ENCODE measurements around the gene INSC. TPM values are rescaled to one million over a fixed set of nuclear protein-coding genes. Genes with fewer than 3 reads are reported as not detected.

Gene INSC
- total RNA-seq, 1 donor from 2014 or later, result 0.23 TPM

DNA sequence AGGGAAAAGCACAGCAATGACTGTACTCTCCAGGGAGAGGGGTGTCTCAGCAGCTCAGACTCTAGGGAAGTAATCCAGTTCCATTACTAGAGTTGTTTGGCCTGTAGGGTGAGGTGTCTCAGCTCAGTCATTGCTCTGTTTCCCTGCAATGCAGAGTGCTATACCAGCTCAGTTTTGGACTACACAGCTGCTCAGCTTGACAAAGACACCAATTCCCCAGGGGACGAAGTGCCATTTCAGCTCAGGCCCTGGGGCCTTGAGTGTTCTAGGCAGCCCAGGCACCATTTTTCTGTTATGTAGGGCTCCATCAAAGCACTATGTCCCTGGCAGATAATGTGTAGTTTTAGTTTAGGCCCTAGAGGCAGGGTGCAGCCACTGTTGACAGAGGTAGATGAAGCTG, 23.1 kb upstream of the INSC start:
- H3K9me3 Mint-ChIP-seq (ENCODE audit: unreplicated experiment), result no peaks in the 10 kb centered on the region
- DNase-seq (ENCODE audit: low spot score), result no peak
- no peaks in the 10 kb centered on the region for H3K36me3 Mint-ChIP-seq (ENCODE audit: low read depth, unreplicated experiment)
- H3K4me3 Mint-ChIP-seq (ENCODE audit: unreplicated experiment), result no peak overlapping the region
- no peaks in the 10 kb centered on the region for H3K4me1 Mint-ChIP-seq (ENCODE audit: unreplicated experiment)
- H3K27me3 Mint-ChIP-seq (ENCODE audit: unreplicated experiment), result peaks cover 2% of the 10 kb centered on the region
- no peak overlapping the region for H3K27ac Mint-ChIP-seq (ENCODE audit: unreplicated experiment)
- TF ChIP-seq, protein P1, sequence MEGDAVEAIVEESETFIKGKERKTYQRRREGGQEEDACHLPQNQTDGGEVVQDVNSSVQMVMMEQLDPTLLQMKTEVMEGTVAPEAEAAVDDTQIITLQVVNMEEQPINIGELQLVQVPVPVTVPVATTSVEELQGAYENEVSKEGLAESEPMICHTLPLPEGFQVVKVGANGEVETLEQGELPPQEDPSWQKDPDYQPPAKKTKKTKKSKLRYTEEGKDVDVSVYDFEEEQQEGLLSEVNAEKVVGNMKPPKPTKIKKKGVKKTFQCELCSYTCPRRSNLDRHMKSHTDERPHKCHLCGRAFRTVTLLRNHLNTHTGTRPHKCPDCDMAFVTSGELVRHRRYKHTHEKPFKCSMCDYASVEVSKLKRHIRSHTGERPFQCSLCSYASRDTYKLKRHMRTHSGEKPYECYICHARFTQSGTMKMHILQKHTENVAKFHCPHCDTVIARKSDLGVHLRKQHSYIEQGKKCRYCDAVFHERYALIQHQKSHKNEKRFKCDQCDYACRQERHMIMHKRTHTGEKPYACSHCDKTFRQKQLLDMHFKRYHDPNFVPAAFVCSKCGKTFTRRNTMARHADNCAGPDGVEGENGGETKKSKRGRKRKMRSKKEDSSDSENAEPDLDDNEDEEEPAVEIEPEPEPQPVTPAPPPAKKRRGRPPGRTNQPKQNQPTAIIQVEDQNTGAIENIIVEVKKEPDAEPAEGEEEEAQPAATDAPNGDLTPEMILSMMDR (IDR thresholded peaks at IDR 0.05; ENCODE audit: unreplicated experiment), result no peak

DNA sequence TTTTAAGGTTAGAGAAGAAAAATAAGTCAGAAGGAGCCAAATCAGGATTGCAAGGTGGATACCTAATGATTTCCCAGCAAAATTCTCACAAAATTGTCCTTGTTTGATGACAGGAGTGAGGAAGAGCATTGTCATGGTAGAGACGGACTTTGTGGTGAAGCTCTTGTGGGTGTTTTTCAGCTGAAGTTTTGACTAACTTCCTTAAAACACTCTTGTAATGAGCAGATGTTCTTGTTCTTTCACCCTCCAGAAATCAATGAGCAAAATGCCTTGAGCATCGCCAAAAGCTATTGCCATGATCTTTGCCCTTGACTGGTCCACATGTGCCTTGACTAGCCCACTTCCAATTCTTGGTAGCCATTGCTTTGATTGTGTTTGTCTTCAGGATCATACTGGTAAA, 21.3 kb upstream of the INSC start:
- Mint-ChIP-seq H3K27me3 (ENCODE audit: unreplicated experiment) (peaks cover 2% of the 10 kb centered on the region), H3K27ac (ENCODE audit: unreplicated experiment) (no peak overlapping the region), H3K36me3 (ENCODE audit: low read depth, unreplicated experiment) (no peaks in the 10 kb centered on the region), H3K9me3 (ENCODE audit: unreplicated experiment) (no peaks in the 10 kb centered on the region), H3K4me3 (ENCODE audit: unreplicated experiment) (no peak overlapping the region), H3K4me1 (ENCODE audit: unreplicated experiment) (no peaks in the 10 kb centered on the region)
- DNase-seq (ENCODE audit: low spot score), result no peak
- TF ChIP-seq, protein P1 (IDR thresholded peaks at IDR 0.05; ENCODE audit: unreplicated experiment), result no peak

DNA sequence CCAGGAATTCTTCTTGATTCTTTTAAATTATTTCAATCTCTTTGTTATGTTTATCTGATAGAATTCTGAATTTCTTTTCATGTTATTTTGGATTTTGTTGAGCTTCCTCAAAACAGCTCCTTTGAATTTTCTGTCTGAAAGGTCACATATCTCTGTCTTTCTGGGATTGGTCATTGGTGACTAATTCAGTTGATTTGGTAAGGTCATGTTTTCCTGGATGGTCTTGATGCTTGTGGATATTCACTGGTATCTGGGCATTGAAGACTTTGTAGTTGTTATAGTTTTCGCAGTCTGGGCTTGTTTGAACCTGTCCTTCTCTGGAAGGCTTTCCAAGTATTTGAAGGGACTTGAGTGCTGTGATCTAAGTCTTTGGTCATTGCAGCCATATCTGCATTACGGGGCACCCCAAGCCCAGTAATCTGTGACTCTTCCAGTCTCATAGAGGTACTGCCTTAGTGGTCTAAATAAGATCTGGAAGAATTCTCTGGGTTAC, 18.9 kb upstream of the INSC start:
- no peaks in the 10 kb centered on the region for H3K9me3 Mint-ChIP-seq (ENCODE audit: unreplicated experiment)
- H3K36me3 Mint-ChIP-seq (ENCODE audit: low read depth, unreplicated experiment), result no peaks in the 10 kb centered on the region
- no peak overlapping the region for H3K4me3 Mint-ChIP-seq (ENCODE audit: unreplicated experiment)
- DNase-seq (ENCODE audit: low spot score), result no peak
- H3K27me3 Mint-ChIP-seq (ENCODE audit: unreplicated experiment), result no peaks in the 10 kb centered on the region
- H3K4me1 Mint-ChIP-seq (ENCODE audit: unreplicated experiment), result no peaks in the 10 kb centered on the region
- H3K27ac Mint-ChIP-seq (ENCODE audit: unreplicated experiment), result no peak overlapping the region
- TF ChIP-seq, protein P1 (IDR thresholded peaks at IDR 0.05; ENCODE audit: unreplicated experiment), result no peak

DNA sequence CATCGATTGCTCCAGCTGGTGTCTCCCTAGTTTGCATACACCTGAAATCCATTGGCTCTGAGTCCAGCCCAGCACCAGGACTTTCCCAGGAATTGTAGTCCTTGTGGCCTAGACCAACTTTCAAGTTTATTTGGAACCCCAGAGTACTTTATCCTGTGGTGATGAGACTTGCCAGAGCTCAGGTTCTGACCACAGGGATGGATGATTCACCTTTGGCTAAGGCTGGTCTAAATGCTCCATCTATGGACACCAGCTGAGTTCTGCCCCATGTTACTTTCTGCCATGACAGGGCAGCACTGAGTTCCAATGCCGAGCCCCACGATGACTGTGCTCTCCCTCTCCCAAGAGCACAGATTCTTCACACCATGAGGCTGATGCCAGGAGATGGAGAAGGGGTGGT, 17.3 kb upstream of the INSC start:
- Mint-ChIP-seq H3K27me3 (ENCODE audit: unreplicated experiment) (peaks cover 3% of the 10 kb centered on the region), H3K27ac (ENCODE audit: unreplicated experiment) (no peak overlapping the region), H3K4me1 (ENCODE audit: unreplicated experiment) (no peaks in the 10 kb centered on the region), H3K9me3 (ENCODE audit: unreplicated experiment) (no peaks in the 10 kb centered on the region), H3K4me3 (ENCODE audit: unreplicated experiment) (no peak overlapping the region), H3K36me3 (ENCODE audit: low read depth, unreplicated experiment) (no peaks in the 10 kb centered on the region)
- TF ChIP-seq, protein P1 (IDR thresholded peaks at IDR 0.05; ENCODE audit: unreplicated experiment), result no peak
- no peak for DNase-seq (ENCODE audit: low spot score)

DNA sequence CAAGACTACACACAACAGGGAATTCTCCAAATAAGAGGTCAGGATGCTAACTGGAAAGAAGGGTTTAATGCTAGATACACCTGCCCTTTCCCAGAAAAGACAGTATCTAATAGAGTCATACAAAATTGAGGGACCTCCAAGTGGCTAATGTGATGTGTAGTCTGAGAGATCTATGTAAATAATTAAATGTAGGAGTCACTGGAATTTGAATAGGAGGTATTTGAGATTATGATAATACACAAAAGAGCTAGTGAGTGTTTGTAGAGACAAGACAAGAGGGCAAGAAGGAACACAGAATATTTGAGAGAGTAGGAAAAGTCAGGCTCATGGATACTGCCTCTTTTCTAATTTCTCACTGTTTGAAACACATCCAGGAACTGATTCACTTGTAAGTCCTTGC, 15.5 kb upstream of the INSC start:
- H3K9me3 Mint-ChIP-seq (ENCODE audit: unreplicated experiment), result no peaks in the 10 kb centered on the region
- no peak for DNase-seq (ENCODE audit: low spot score)
- TF ChIP-seq, protein P1 (IDR thresholded peaks at IDR 0.05; ENCODE audit: unreplicated experiment), result no peak
- H3K27ac Mint-ChIP-seq (ENCODE audit: unreplicated experiment), result no peak overlapping the region
- H3K4me1 Mint-ChIP-seq (ENCODE audit: unreplicated experiment), result no peaks in the 10 kb centered on the region
- H3K36me3 Mint-ChIP-seq (ENCODE audit: low read depth, unreplicated experiment), result no peaks in the 10 kb centered on the region
- no peak overlapping the region for H3K4me3 Mint-ChIP-seq (ENCODE audit: unreplicated experiment)
- H3K27me3 Mint-ChIP-seq (ENCODE audit: unreplicated experiment), result peaks cover 3% of the 10 kb centered on the region
